Measurements from ENCODE around the gene AKT1S1. TPM values are rescaled to one million over a fixed set of nuclear protein-coding genes. Genes with fewer than 3 reads are reported as not detected.

AKT1S1 gene
- total and polyA plus RNA-seq, 2 of the 13 experiments (the other 11 are each of a cell fraction or from before 2014, with no cell fraction given): 13.5 to 27.8 TPM

GRCh38 chr19:49850487-49851342 lies 26.4 kb downstream of the AKT1S1 start, which contains the start of gene PTOV1 (continued):
- no peak for TF ChIP-seq TRAFD1 (CRISPR knock-in tag; IDR thresholded peaks at IDR 0.05; ENCODE audit: borderline replicate concordance)
- no peak for TF ChIP-seq ZNF891 (CRISPR knock-in tag; IDR thresholded peaks at IDR 0.05)
- TF ChIP-seq ZNF256 (CRISPR knock-in tag; conservative IDR thresholded peaks at IDR 0.05): no peak
- no peak for TF ChIP-seq NR2F6 (IDR thresholded peaks at IDR 0.05)
- TF ChIP-seq NR2F6 (CRISPR knock-in tag; IDR thresholded peaks at IDR 0.05): no peak; the same call in 1 of the 2 replicates
- TF ChIP-seq ZFP36 (IDR thresholded peaks at IDR 0.05; ENCODE audit: borderline replicate concordance, low read depth, low read length, partially characterized antibody): no peak
- TF ChIP-seq MEF2D (CRISPR knock-in tag; IDR thresholded peaks at IDR 0.05): 0 out of 2 replicates have a peak, but pooled peaks have one; percentile 30
- TF ChIP-seq ZBTB7A (CRISPR knock-in tag; IDR thresholded peaks at IDR 0.05): peak; percentile 58; the same call in 1 of the 2 replicates
- TF ChIP-seq ZBTB4 (CRISPR knock-in tag; IDR thresholded peaks at IDR 0.05; ENCODE audit: borderline replicate concordance): no peak
- TF ChIP-seq SAFB2 (CRISPR knock-in tag; IDR thresholded peaks at IDR 0.05; ENCODE audit: borderline replicate concordance, low read depth): no peak
- TF ChIP-seq SIN3A (IDR thresholded peaks at IDR 0.05; ENCODE audit: borderline replicate concordance, low read depth, low read length): no peak; the same call in 1 of the 2 replicates
- TF ChIP-seq THYN1 (CRISPR knock-in tag; IDR thresholded peaks at IDR 0.05; ENCODE audit: borderline replicate concordance, low read depth): no peak
- no peak for TF ChIP-seq PAWR (CRISPR knock-in tag; IDR thresholded peaks at IDR 0.05; ENCODE audit: borderline replicate concordance)
- no peak for TF ChIP-seq ZNF10 (CRISPR knock-in tag; IDR thresholded peaks at IDR 0.05; ENCODE audit: borderline replicate concordance, low read depth)
- TF ChIP-seq CEBPB (IDR thresholded peaks at IDR 0.05; ENCODE audit: borderline replicate concordance, low read depth, low read length): no peak
- no peak for TF ChIP-seq NFKBIZ (CRISPR knock-in tag; IDR thresholded peaks at IDR 0.05)
- TF ChIP-seq BRCA1 (CRISPR knock-in tag; IDR thresholded peaks at IDR 0.05): no peak
- TF ChIP-seq ZNF709 (CRISPR knock-in tag; IDR thresholded peaks at IDR 0.05): no peak
- TF ChIP-seq ZNF607 (CRISPR knock-in tag; IDR thresholded peaks at IDR 0.05; ENCODE audit: borderline replicate concordance): 0 out of 2 replicates have a peak, but pooled peaks have one; percentile 31
- no peak for TF ChIP-seq ZNF44 (CRISPR knock-in tag; IDR thresholded peaks at IDR 0.05)
- TF ChIP-seq ZNF431 (CRISPR knock-in tag; IDR thresholded peaks at IDR 0.05; ENCODE audit: borderline replicate concordance, low read depth): peak; percentile 47; the same call in 1 of the 2 replicates
- TF ChIP-seq ARID3A (IDR thresholded peaks at IDR 0.05; ENCODE audit: low read depth, low read length): no peak
- TF ChIP-seq LBX2 (CRISPR knock-in tag; IDR thresholded peaks at IDR 0.05; ENCODE audit: borderline replicate concordance): no peak
